Stimulated activated CD4-positive, alpha-beta T cell treated with anti-CD3 and anti-CD28 coated beads, Interleukin-12 subunit alpha, Interleukin-12 subunit beta, amount 100 ng/mL, for 24 hours (primary cell): ENCODE measurements around the gene TLCD1.
A peak's percentile ranks its signal among the peaks of the same experiment; 100 is the strongest.
"Not testable (repeated sequence)": the region's sequence is repeated elsewhere in the genome, so short reads cannot be mapped to it uniquely, and the experiment has no call there.

ENCODE experiments used
- DNase-seq, 2 experiments: peaks; one replicate each; pipeline ENCODE4 v3.0.0-alpha.2; 2020; ENCODE audit warnings: low read depth in 2 of 2

The TLCD1 gene

GRCh38 chr17:28747051-28747691, 21.1 kb upstream of the TLCD1 start:
- DNase-seq = no peak

DNA sequence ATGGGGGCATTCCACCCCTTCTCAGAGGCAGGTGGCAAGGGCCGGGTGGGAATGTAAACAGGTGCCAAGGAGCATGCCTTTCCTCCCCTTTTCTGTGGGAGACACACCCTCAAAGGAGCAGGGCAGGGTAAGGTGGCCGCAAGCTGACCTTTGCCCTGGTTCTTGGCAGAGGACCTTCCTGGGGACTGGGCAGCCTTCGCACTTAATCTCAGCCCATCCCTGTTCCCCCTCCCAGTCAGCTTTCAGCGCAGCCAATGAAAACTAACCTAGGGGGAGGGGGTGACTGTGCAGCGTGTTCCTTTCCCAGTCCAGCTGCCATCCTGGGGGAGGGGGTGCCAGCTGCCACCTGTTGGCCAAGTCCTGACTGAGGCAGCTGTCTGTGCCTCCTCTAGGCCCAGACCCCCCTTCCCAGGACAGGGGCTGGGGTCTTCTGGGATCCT, 20.6 kb upstream of the TLCD1 start:
- DNase-seq = no peak

GRCh38 chr17:28745786-28746411, 19.9 kb upstream of the TLCD1 start:
- no peak for DNase-seq

DNA sequence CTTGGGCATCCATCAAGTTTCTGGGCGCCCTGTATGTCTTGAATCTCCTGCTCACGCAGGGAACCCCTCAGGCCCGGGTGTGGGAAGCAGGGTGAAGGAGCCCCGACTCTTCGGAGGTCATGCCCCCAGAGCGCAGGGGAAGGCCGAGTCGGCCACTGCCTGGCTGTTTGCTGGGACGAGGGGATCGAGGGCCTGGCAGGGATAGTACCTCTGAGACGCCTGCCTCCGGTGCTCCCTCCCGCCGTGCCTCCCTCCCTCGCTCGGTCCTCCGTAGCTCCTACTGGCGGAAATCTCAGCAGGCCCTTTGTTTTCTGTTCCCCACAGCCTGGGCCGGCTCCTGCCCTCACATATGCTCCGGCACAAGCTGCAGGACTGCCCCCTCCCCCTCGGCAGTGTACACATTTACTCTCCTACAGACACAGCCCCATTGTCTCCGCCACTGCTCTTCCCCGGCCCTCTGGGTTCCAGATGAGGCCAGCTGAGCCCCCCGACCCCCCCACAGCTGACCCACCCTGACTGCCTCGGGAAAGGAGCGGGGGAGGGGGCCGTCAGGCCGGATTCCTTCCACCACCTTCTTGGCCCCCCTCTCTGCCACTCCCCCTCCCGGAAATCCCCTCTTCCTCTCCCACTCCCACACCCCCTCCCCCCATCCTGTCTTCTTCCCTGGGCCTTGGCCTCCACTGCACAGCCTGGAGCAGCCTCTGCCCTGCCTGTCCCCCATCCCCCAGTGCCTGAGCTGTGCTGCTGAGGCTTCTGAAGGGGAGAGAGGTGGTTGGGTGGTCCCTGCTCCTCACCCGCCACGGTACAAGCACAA, 19.1 kb upstream of the TLCD1 start:
- DNase-seq = no peak

DNA sequence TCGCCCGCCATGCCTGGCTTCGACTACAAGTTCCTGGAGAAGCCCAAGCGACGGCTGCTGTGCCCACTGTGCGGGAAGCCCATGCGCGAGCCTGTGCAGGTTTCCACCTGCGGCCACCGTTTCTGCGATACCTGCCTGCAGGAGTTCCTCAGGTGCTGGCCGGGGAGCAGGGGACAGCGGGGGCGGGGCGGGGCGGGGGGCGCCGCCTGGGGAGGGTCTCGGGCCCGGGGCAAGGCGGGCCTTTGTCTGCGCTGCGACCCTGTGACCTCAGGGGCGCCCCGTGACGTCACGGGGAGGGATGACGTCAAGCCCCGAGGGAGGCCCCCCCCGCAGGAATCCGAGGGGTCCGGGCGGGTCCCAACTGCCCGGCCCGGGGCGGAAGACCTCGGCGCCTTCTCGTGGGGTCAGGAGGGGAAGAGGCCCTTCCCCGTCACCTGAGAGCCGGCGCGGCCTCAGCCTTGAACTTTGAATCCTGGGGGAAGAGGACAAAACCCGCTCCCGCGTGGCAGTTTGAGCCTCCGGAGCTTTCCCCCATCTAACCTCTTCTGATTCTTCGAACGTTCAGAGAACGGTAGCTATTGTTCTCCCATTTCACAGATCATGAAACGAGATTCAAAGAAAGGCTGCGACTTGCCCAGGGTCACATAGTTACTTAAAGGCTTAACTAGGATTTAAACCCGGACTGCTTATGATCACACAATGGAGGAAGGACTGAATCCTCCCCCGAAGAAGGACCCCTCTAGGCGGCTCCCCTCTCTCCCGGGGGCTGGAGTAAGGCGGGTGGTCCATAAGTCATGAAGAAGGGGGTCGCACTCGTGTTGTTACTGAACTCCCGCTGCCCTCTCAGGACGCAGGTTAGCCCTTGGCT, 18.3 kb upstream of the TLCD1 start:
- DNase-seq = peak in 1 of 2 experiments; percentile 63

- peak; percentile 57 to 83 for DNase-seq
These were observed 17.4 kb upstream of the TLCD1 start, which contains the start of gene TRAF4 for GRCh38 chr17:28743243-28744103. Gene TRAF4 (plus strand): TSS chr17:28744011. CDS start chr17:28744113, 102 bp downstream.

DNA sequence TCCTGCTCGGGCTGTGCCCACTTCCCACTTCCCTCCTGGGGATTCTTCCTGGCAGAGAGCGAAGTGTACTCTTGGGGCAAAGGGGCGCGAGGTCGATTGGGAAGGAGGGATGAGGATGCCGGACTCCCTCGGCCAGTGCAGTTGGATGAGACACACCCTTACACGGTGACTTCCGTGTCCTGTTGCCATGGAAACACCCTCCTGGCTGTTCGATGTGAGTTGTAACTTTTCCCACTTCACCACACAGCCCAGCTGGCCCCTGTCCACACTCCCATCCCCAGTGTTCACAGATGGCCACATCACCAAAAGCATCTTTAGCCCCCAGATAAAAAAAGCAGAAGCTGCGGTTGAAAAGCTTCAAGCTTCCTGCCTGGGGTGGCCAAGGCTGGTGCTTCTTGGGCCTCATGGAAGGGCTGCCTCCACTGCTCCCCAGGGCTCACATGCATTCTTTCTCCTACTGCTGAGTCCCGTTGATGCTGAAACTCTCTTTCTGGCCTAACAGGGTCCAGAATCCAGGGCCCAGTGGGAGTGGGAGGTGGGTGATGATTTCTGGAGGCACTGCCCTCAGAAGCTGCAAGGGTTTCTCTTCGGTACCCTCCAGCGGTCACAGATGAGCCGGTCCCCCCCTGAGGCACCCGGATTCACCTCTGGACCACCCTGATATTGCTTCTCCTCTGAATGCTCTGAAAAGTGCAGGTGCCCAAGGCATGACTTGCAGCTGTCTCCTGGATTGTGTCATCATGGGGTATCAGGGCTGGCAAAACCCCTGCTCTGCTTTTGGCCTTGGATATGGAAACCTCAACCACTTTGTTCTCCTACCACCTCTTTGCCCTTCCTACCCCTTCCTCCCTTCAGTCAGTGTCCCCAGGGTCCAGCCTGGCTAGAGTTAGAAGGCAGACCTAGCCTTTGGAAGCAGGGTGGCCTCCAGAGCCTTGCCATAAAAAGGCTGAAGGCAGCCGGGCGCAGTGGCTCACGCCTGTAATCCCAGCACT, 15.6 kb upstream of the TLCD1 start:
- DNase-seq = no peak

DNA sequence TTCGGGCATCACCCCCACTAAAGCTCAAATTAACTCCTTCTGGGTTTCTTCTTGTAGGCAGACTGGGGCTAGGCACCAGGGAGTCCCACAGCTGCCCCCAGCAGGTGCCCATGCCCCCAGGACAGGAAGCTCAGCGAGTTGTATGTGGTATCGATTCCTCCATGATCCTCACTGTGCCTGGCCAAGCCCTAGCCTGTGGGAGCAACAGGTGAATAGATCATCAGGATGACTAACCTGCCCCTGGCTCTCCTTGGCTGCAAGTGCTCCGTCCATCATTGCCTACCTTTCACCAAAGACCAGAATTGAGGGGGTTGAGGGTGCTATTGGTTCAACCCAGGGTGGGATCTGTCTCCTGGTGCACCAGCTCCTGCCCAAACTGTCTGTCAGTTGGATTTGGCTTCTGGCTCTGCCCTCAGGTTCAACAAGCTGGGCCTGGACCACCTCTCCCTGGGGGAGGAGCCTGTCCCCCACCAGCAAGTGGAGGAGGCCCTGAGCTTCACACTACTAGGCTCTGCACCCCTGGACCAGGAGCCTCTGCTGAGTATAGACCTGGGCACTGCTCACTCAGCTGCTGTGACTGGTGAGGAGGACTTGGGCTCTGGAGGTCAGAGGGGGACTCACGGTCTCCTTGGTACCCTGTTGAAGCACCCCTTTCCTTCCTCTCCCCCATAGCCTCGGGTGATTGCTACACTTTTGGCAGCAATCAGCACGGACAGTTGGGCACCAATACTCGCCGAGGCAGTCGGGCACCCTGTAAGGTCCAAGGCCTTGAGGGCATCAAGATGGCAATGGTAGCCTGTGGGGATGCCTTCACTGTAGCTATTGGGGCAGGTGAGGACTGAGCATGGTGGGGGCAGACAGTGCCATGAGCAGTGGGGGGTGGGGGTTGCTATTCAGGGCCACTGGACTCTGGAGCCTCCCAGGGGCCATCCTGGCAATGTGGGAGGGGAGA, 14.6 kb upstream of the TLCD1 start:
- no peak for DNase-seq

DNA sequence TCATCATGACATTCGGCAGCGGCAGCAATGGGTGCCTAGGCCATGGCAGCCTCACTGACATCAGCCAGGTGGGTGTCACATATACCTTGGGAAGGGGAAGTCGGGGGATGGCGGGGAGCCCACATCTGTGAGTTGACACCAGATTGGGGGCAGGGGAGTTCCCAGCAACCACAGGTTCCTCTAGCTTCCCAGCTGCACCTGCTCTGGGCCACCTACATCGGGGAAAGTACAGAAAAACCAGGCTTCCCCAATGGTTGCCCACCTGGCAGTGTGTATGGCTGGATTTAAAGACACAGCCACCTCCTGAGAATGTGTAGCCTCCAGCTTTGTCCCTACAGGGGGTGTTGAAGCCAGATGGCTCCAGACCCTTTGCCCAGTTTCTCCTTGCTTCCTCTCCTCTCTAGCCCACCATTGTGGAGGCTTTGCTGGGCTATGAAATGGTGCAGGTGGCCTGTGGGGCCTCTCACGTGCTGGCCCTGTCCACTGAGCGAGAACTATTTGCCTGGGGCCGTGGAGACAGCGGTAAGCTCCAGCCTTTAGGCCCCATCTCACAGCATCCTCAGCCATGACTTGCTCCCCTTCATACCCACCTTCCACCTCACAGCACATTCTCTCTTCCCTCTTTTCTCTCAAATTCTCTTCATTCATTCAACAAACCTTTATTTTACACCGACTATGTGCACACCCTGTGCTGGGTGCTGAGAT, 12.8 kb upstream of the TLCD1 start:
- peak in 1 of 2 experiments; percentile 38 for DNase-seq

DNA sequence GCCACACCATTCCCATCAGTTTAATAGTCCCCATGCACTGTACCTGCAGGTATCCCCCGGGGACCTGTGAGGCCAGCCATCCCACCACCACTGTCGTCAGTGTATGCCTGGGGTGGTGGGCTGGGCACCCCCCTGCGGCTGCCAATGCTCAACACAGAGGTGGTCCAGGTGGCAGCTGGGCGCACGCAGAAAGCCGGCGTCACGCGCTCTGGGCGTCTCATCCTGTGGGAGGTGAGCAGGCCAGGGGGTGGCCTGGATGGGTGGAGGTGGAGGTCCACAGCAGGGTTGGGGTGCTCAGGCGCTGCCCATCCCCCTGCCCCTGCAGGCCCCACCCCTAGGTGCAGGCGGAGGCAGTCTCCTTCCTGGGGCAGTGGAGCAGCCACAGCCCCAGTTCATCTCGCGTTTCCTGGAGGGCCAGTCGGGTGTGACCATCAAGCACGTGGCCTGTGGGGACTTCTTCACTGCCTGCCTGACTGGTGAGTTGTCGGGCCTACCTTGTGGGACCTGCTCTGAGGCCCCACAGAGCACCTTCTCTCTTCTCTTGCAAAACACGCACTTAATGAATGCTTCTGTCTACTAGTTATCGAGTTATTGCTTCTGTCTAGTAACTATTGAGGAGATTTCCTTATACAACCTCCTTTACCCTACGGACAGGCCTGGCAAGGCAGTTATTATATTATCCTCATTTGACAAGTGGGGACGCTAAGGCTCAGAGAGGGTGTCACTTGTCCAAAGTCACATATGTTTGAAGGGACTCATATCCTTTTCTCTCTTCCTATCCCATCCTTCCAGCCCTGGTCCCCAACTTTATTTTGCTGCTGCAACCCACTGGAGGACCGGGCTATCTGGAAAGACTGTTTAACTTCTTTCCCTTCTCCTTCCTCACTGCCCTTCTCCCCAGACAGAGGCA, 12.0 kb upstream of the TLCD1 start:
- no peak for DNase-seq

- DNase-seq = no peak
These were observed 11.3 kb upstream of the TLCD1 start for GRCh38 chr17:28737316-28737715.

DNA sequence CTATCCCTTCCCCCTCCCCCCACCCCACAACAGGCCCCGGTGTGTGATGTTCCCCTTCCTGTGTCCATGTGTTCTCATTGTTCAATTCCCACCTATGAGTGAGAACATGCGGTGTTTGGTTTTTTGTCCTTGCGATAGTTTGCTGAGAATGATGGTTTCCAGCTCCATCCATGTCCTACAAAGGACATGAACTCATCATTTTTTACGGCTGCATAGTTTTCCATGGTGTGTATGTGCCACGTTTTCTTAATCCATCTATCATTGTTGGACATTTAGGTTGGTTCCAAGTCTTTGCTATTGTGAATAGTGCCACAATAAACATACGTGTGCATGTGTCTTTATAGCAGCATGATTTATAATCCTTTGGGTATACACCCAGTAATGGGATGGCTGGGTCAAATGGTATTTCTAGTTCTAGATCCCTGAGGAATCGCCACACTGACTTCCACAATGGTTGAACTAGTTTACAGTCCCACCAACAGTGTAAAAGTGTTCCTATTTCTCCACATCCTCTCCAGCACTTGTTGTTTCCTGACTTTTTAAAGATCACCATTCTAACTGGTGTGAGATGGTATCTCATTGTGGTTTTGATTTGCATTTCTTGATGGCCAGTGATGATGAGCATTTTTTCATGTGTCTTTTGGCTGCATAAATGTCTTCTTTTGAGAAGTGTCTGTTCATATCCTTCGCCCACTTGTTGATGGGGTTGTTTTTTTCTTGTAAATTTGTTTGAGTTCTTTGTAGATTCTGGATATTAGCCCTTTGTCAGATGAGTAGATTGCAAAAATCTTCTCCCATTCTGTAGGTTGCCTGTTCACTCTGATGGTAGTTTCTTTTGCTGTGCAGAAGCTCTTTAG, 10.1 kb upstream of the TLCD1 start:
- DNase-seq = not testable (repeated sequence)

- DNase-seq = no peak
These were observed 9.2 kb upstream of the TLCD1 start for GRCh38 chr17:28735242-28735722.

- no peak for DNase-seq
These were observed 8.7 kb upstream of the TLCD1 start for GRCh38 chr17:28734712-28735241.

DNA sequence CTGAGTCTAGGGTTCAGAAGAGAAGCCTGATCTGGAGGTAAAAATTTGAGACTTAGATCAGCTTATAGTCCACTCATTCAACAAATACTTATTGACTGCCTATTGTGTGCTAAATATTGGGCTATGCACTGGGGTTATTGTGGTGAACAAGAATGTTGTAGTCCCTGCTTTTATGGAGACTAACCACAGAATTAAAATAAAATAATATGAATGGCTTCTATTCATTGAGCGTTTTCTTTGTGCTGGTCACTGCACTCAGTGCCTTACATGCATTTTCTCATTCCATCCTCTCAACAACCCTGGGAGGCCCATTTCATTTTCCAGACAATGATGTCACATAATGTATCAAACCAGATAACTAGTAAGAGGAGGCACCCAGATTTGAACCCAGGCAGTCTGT, 7.3 kb upstream of the TLCD1 start:
- no peak for DNase-seq
